ENCODE measurements around the gene UCP2. TPM values are rescaled to one million over a fixed set of nuclear protein-coding genes. Genes with fewer than 3 reads are reported as not detected.

Gene UCP2
- total RNA-seq, 4 donors from 2014 or later = 9.8 to 27.3 (median 12.9) TPM

DNA sequence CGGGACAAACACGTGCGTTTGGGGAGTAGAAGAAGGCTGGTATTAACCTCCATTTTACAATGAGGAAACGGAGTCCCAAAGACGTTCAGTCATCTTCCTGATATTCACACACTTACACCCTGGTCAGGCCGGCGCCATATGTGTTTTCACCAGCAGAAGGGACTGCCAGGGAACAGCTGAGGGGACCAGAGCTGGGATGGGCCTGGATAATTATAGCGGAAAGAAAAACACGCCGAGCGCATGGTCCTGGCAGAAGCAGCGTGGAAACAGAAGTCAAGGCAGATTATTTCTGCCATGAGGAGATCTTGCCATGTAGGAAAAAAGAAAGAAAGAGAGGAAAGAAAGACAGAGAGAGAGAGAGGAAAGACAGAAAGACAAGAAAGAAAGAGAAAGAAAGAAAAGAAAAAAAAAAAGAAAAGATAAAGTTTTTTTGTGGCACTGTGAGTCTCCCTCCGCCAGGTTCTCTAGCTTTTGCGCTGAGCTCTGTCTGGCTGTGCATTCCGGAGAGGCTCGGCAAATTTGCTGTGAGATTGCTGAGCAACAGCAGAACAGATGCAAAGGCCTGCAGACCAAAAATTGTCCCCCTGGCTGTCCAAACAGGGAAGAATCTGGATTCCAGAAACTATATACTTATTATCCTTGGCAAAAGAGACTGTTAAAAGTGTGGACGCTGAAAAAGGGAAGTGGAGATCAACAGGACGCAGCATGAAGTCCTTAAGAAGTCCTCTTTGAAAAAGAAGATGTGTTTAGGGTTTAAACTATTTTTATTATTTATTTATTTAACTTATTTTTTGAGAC, 1.3 kb upstream of the UCP2 start:
- peak overlapping the region; percentile 79 for H3K27ac ChIP-seq
- DNase-seq (ENCODE audit: low spot score in 2 of 2) = peak in 1 of 2 donors; percentile 28

DNA sequence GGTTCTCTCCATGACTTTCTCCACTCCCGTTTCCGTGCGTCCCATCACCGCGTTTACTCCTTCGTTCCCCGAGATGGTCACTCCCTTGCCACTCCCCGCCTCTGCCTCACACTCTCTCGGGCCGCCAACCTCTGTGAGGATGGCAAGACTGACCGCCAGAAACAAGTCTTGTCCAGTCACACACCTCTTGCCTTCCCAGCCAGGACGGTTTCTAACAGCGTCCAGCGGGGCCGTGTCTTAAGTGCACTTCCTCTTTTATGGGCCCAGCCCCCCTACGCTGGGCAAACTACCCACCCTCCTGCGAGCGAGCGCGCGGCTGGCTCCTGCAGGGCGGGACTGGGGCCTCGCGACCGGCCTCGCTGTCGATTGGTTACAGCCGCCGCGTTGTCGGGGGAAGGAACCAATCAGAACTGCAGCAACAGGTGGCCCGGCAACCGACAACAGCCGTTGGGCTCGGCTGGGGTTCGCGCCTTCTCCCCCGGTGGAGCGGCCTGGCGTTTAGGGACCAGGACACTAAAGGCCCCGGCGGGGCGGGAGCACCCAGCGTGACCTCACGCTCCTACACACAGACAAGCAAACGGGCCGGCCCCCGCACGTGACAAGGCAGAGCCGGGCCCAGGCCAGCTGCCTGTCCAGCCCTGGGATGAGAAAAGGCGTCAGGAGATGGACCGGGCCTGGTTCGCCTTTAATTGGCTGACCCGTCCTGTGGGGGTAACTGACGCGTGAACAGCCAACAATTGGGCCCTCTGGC, 522 bp upstream of the UCP2 start:
- H3K9me3 ChIP-seq = no peaks in the 10 kb centered on the region
- TF ChIP-seq EP300 (IDR thresholded peaks at IDR 0.05) (no peak), POLR2AphosphoS5 (IDR thresholded peaks at IDR 0.05) (peak in 1 of 3 donors; percentile 45), POLR2A (IDR thresholded peaks at IDR 0.05) (peak; percentile 46 to 55)
- TF ChIP-seq, protein P1, sequence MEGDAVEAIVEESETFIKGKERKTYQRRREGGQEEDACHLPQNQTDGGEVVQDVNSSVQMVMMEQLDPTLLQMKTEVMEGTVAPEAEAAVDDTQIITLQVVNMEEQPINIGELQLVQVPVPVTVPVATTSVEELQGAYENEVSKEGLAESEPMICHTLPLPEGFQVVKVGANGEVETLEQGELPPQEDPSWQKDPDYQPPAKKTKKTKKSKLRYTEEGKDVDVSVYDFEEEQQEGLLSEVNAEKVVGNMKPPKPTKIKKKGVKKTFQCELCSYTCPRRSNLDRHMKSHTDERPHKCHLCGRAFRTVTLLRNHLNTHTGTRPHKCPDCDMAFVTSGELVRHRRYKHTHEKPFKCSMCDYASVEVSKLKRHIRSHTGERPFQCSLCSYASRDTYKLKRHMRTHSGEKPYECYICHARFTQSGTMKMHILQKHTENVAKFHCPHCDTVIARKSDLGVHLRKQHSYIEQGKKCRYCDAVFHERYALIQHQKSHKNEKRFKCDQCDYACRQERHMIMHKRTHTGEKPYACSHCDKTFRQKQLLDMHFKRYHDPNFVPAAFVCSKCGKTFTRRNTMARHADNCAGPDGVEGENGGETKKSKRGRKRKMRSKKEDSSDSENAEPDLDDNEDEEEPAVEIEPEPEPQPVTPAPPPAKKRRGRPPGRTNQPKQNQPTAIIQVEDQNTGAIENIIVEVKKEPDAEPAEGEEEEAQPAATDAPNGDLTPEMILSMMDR (IDR thresholded peaks at IDR 0.05) = no peak
- H3K27ac ChIP-seq = peak overlapping the region; percentile 79
- H3K27me3 ChIP-seq = no peaks in the 10 kb centered on the region
- no peaks in the 10 kb centered on the region for H3K36me3 ChIP-seq
- 4% methylated on average over 23 of the region's 56 CpGs for WGBS
- DNase-seq (ENCODE audit: low spot score in 2 of 2) = peak; percentile 95 to 96
- H3K4me3 ChIP-seq = peak overlapping the region; percentile 58
- peaks cover 38% of the 10 kb centered on the region for H3K4me1 ChIP-seq

More for the DNA sequence above, 1.3 kb upstream of the UCP2 start:
- TF ChIP-seq POLR2A (IDR thresholded peaks at IDR 0.05) = no peak
- TF ChIP-seq EP300 (IDR thresholded peaks at IDR 0.05) = no peak
- TF ChIP-seq, protein P1 (IDR thresholded peaks at IDR 0.05) = no peak
- no peak for TF ChIP-seq POLR2AphosphoS5 (IDR thresholded peaks at IDR 0.05)
- Histone ChIP-seq H3K36me3 (no peaks in the 10 kb centered on the region), H3K27me3 (no peaks in the 10 kb centered on the region), H3K4me3 (peak overlapping the region; percentile 58), H3K4me1 (peaks cover 38% of the 10 kb centered on the region), H3K9me3 (no peaks in the 10 kb centered on the region)
- 51% methylated on average over 18 of the region's 18 CpGs for WGBS

DNA sequence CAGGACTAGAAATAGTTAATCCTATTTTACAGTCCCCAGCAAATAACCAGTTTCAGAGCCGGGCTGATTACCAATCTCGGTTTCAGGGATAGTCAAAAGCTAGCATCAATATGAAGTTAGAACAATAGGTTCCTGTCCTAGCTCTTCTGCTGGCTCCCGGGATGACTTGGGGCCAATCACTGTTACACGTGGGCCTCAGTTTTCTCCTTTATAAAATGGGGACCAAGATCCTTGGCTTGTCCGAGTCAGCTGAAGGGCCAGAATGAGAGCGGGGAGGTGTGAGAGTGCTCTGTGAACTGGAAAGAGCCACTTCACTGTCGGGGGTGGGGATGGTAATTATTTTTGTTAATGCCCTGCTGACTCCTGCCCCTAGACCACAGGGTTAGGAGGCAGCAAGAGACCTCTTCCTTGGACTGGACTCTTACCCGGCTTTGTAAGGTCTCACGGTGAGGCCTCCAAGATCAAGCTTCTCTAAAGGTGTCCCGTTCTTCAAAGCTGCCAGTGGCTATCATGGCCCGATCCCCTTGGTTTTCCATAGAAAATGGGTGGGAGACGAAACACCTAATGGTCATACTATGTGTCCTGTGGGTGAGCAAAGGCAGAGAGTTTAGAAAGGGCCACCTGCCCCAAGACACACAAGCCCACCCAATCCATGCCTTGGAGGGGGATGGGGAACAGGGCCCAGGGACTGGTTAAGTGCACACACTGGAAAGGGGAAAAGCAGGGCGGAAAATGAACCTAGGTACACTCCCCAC, 1.4 kb downstream of the UCP2 start:
- no peaks in the 10 kb centered on the region for H3K27me3 ChIP-seq
- 76% methylated on average over 13 of the region's 13 CpGs for WGBS
- H3K9me3 ChIP-seq = no peaks in the 10 kb centered on the region
- H3K4me3 ChIP-seq = peak overlapping the region; percentile 58
- H3K36me3 ChIP-seq = peaks cover 3% of the 10 kb centered on the region
- peak overlapping the region; percentile 79 for H3K27ac ChIP-seq
- H3K4me1 ChIP-seq = peaks cover 38% of the 10 kb centered on the region
- DNase-seq (ENCODE audit: low spot score in 2 of 2) = no peak
- no peak for TF ChIP-seq EP300 (IDR thresholded peaks at IDR 0.05)
- TF ChIP-seq POLR2A (IDR thresholded peaks at IDR 0.05) = no peak
- TF ChIP-seq POLR2AphosphoS5 (IDR thresholded peaks at IDR 0.05) = no peak
- TF ChIP-seq, protein P1 (IDR thresholded peaks at IDR 0.05) = no peak

DNA sequence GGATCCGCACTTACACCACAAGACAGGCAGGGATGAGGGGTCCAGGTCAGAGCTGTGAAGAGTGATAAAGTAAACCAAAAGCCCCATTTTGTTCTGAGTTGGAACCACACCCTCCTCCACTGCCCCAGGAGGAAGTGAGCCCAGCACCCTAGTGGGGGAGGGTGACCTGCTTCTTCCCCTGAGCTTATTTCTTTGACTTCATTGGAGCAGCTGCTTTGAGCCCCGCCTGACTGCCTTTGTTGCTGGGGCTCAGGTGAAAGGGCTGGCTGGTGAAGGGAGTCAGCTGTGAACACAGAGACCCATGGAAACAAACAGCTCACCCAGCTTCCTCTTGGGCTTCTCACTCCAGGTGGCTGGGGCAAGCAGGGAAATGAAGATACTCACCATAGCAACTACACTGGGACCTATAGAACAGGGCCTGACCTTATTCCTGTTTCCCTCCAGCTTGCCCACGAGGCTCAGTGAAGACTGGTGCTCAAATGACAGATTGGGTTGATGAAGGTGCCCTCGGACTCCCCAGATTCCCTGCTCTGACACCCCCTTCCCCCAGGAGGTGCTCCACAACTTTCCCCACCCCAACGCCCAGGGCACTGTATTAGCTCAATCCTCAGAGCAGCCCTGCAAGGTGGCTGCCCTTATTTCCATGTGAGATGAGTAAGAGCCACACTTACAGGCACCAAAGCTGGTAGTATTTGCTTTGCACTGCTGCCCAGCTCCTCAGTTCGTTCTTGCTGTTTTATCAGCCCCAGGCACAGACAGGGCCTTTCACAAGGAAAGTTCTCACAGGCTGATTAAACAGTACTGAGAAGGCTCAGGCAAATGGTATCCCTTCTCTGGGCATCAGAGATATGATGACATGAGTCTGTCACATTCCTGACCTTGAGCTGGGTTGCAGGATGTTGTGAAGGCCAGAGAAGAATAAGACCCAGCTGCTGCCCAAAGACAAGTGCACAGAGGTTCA, 2.4 kb downstream of the UCP2 start:
- Histone ChIP-seq H3K27me3 (no peaks in the 10 kb centered on the region), H3K4me3 (peak overlapping the region; percentile 58), H3K27ac (no peak overlapping the region), H3K9me3 (no peaks in the 10 kb centered on the region), H3K4me1 (peaks cover 38% of the 10 kb centered on the region), H3K36me3 (peaks cover 6% of the 10 kb centered on the region)
- 67% methylated on average over 6 of the region's 6 CpGs for WGBS
- DNase-seq (ENCODE audit: low spot score in 2 of 2) = peak in 1 of 2 donors; percentile 75
- TF ChIP-seq, protein P1 (IDR thresholded peaks at IDR 0.05) = no peak
- TF ChIP-seq POLR2AphosphoS5 (IDR thresholded peaks at IDR 0.05) = no peak
- TF ChIP-seq POLR2A (IDR thresholded peaks at IDR 0.05) = peak in 1 of 2 donors; percentile 23
